ENCODE measurements around the gene MFAP3L.
"Not testable (repeated sequence)": the region's sequence is repeated elsewhere in the genome, so short reads cannot be mapped to it uniquely, and the experiment has no call there.

Gene MFAP3L

GRCh38 chr4:170026253-170027021 lies at the start of gene MFAP3L:
TSS of gene MFAP3L (minus strand) at chr4:170026395. CDS start at chr4:170005877, 20,518 bp downstream.
- peak; percentile 68 to 82 (median 74) for DNase-seq

GRCh38 chr4:170071196-170071595 lies 45.0 kb upstream of the MFAP3L start:
- DNase-seq = no peak

- DNase-seq = no peak
Measured at GRCh38 chr4:170068438-170069128, 42.4 kb upstream of the MFAP3L start.

- DNase-seq = no peak
Measured at GRCh38 chr4:170059421-170059820, 33.2 kb upstream of the MFAP3L start.

GRCh38 chr4:170058826-170059225 lies 32.6 kb upstream of the MFAP3L start:
- no peak for DNase-seq

GRCh38 chr4:170057866-170058265 lies 31.7 kb upstream of the MFAP3L start:
- no peak for DNase-seq

GRCh38 chr4:170052919-170053318 lies 26.7 kb upstream of the MFAP3L start:
- no peak for DNase-seq

- DNase-seq = no peak
Measured at GRCh38 chr4:170051402-170051801, 25.2 kb upstream of the MFAP3L start.

- DNase-seq = no peak
Measured at GRCh38 chr4:170049766-170050165, 23.6 kb upstream of the MFAP3L start.

GRCh38 chr4:170047771-170048354 lies 21.7 kb upstream of the MFAP3L start:
- DNase-seq = peak; percentile 2 to 65 (median 33)

GRCh38 chr4:170046156-170046555 lies 20.0 kb upstream of the MFAP3L start:
- DNase-seq = not testable (repeated sequence)

- no peak for DNase-seq
Measured at GRCh38 chr4:170040031-170040680, 14.0 kb upstream of the MFAP3L start.

- no peak for DNase-seq
Measured at GRCh38 chr4:170038769-170039168, 12.6 kb upstream of the MFAP3L start.

GRCh38 chr4:170038232-170038631 lies 12.0 kb upstream of the MFAP3L start:
- DNase-seq = no peak

GRCh38 chr4:170037481-170037880 lies 11.3 kb upstream of the MFAP3L start:
- DNase-seq = no peak

- no peak for DNase-seq
Measured at GRCh38 chr4:170035845-170036244, 9.7 kb upstream of the MFAP3L start.

GRCh38 chr4:170035231-170035630 lies 9.0 kb upstream of the MFAP3L start:
- DNase-seq = no peak

GRCh38 chr4:170033999-170034398 lies 7.8 kb upstream of the MFAP3L start:
- no peak for DNase-seq

GRCh38 chr4:170030121-170030520 lies 3.9 kb upstream of the MFAP3L start:
- DNase-seq = no peak

GRCh38 chr4:170027181-170027829 lies 1.1 kb upstream of the MFAP3L start:
- peak; percentile 75 to 92 (median 82) for DNase-seq

- DNase-seq = peak in 3 of 6 experiments; percentile 22 to 53 (median 28)
Measured at GRCh38 chr4:170025523-170026252, 507 bp downstream of the MFAP3L start.

- no peak for DNase-seq
Measured at GRCh38 chr4:170022211-170022610, 4.0 kb downstream of the MFAP3L start.
